HepG2 (cell line): ENCODE data around the gene CCDC57. TPM values are rescaled to one million over a fixed set of nuclear protein-coding genes. Genes with fewer than 3 reads are reported as not detected.
A peak's percentile ranks its signal among the peaks of the same experiment; 100 is the strongest.

ENCODE experiments used
- AFF4 ChIP-seq: sonication (generic); formaldehyde crosslinking; IDR thresholded peaks from 2 replicates; pipeline ENCODE4 v1.4.0; 2020; ENCODE audit warnings: missing genetic modification reagents
- AHDC1 ChIP-seq: sonication (generic); formaldehyde crosslinking; IDR thresholded peaks from 2 replicates; pipeline ENCODE4 v1.5.1; 2020; ENCODE audit warnings: mild to moderate bottlenecking, missing genetic modification reagents, borderline replicate concordance
- CENPT ChIP-seq: sonication (generic); formaldehyde crosslinking; IDR thresholded peaks from 2 replicates; pipeline ENCODE4 v1.8.0; 2022; ENCODE audit warnings: low read depth, mild to moderate bottlenecking, moderate library complexity, missing genetic modification reagents
- ISL2 ChIP-seq: sonication (generic); formaldehyde crosslinking; IDR thresholded peaks from 2 replicates; pipeline ENCODE4 v1.5.0; 2020; ENCODE audit warnings: missing genetic modification reagents
- KDM1A ChIP-seq: IDR thresholded peaks from 2 replicates; pipeline ENCODE4 v1.6.1; 2016; ENCODE audit warnings: missing compliant biosample characterization
- KDM5A ChIP-seq: fragments of 200-600 bp; sonication (generic); IDR thresholded peaks from 2 replicates; pipeline ENCODE4 v1.7.0; 2018; ENCODE audit warnings: antibody characterized with exemption, mild to moderate bottlenecking, low read length, borderline replicate concordance
- KLF13 ChIP-seq: sonication (generic); formaldehyde crosslinking; IDR thresholded peaks from 2 replicates; pipeline ENCODE4 v1.4.0; 2020; ENCODE audit warnings: mild to moderate bottlenecking, missing genetic modification reagents
- KLF15 ChIP-seq: sonication (generic); formaldehyde crosslinking; IDR thresholded peaks from 2 replicates; pipeline ENCODE4 v1.8.1; 2023; ENCODE audit warnings: borderline replicate concordance, mild to moderate bottlenecking, inconsistent platforms, missing genetic modification reagents, mixed read lengths
- KLF9 ChIP-seq: IDR thresholded peaks from 2 replicates; pipeline ENCODE4 v1.6.1; 2016; ENCODE audit warnings: low read depth
- MAX ChIP-seq: IDR thresholded peaks from 2 replicates; pipeline ENCODE4 v1.6.1; 2012; ENCODE audit warnings: inconsistent platforms
- MTERF4 ChIP-seq: sonication (generic); formaldehyde crosslinking; IDR thresholded peaks from 2 replicates; pipeline ENCODE4 v1.8.0; 2023; ENCODE audit warnings: mild to moderate bottlenecking, missing genetic modification reagents
- NCOA1 ChIP-seq: sonication (generic); formaldehyde crosslinking; IDR thresholded peaks from 2 replicates; pipeline ENCODE4 v1.9.0; 2021; ENCODE audit warnings: missing genetic modification reagents
- RCOR2 ChIP-seq: IDR thresholded peaks from 2 replicates; pipeline ENCODE4 v1.6.1; 2016; ENCODE audit warnings: missing biosample characterization, missing genetic modification reagents
- SCMH1 ChIP-seq: sonication (generic); formaldehyde crosslinking; IDR thresholded peaks from 2 replicates; pipeline ENCODE4 v1.9.0; 2021; ENCODE audit warnings: missing genetic modification reagents, mild to moderate bottlenecking, borderline replicate concordance
- TFDP2 ChIP-seq: sonication (generic); formaldehyde crosslinking; IDR thresholded peaks from 2 replicates; pipeline ENCODE4 v1.4.0; 2020; ENCODE audit warnings: missing genetic modification reagents
- ZNF512 ChIP-seq: sonication (generic); formaldehyde crosslinking; IDR thresholded peaks from 2 replicates; pipeline ENCODE4 v1.4.0; 2020; ENCODE audit warnings: mild to moderate bottlenecking, missing genetic modification reagents
- polyA plus RNA-seq, 8 experiments: library from polyadenylated mRNA; depleted of rRNA in 3 of 8; stranded (reverse) in 7 of 8; unstranded in 1 of 8; fragments of >200 nt; fragmentation: Illumina TruSeq in 4 of 8; extraction: Trizol in 4 of 8; gene quantifications; 2 replicates each; pipeline versions ENCODE4 v1.2.1 to v1.2.3, GENCODE V29; 2011 to 2016; ENCODE audit warnings: low read depth in 4 of 8, missing spikeins in 1 of 8, mixed read lengths in 1 of 8; ENCODE audit not compliant: insufficient read depth in 1 of 8
- total RNA-seq, 5 experiments: library from RNA; depleted of rRNA; stranded (reverse); fragments of >200 nt; fragmentation: Illumina TruSeq; extraction: Trizol; gene quantifications; 2 replicates each; pipeline ENCODE4 v1.2.3, GENCODE V29; 2016; ENCODE audit warnings: low read depth in 1 of 5

CCDC57 gene
- total and polyA plus RNA-seq, 2 of the 13 experiments (the other 11 are each of a cell fraction or from before 2014, with no cell fraction given), result 59.3 to 59.9 TPM

- TF ChIP-seq SCMH1 (CRISPR knock-in tag) (no peak), CENPT (CRISPR knock-in tag) (no peak), ZNF512 (CRISPR knock-in tag) (peak; percentile 61; the same call in 1 of the 2 replicates), RCOR2 (no peak), KDM5A (no peak), TFDP2 (CRISPR knock-in tag) (no peak; the same call in 1 of the 2 replicates), MTERF4 (CRISPR knock-in tag) (no peak), MAX (no peak), ISL2 (CRISPR knock-in tag) (no peak), KDM1A (CRISPR knock-in tag) (no peak), AHDC1 (CRISPR knock-in tag) (no peak), NCOA1 (no peak), KLF13 (no peak), KLF9 (CRISPR knock-in tag) (no peak), AFF4 (CRISPR knock-in tag) (peak; percentile 3; the same call in 1 of the 2 replicates), KLF15 (CRISPR knock-in tag) (no peak)
Observed at GRCh38 chr17:82239401-82239925, 26.8 kb upstream of the CCDC57 start (continued).
